GM12874 (cell line): ENCODE results near the gene ELMO3.

Experiments
- CTCF ChIP-seq: IDR thresholded peaks from 2 replicates; pipeline ENCODE4 v1.5.1; 2011; ENCODE audit warnings: low read depth, mild to moderate bottlenecking, control low read depth, low read length, moderate library complexity; ENCODE audit not compliant: insufficient read depth

Gene ELMO3

GRCh38 chr16:67206129-67206837, 7.4 kb downstream of the ELMO3 start:
- TF ChIP-seq CTCF = no peak

- no peak for TF ChIP-seq CTCF
Observed at GRCh38 chr16:67206838-67207248, 7.9 kb downstream of the ELMO3 start.

- no peak for TF ChIP-seq CTCF
Observed at GRCh38 chr16:67207249-67208091, 8.5 kb downstream of the ELMO3 start.

GRCh38 chr16:67208154-67208896, 9.4 kb downstream of the ELMO3 start:
- no peak for TF ChIP-seq CTCF

GRCh38 chr16:67209565-67209964, 10.6 kb downstream of the ELMO3 start:
- TF ChIP-seq CTCF = no peak

- TF ChIP-seq CTCF = no peak
Observed at GRCh38 chr16:67210069-67210937, 11.4 kb downstream of the ELMO3 start.
